HFFc6 (cell line): ENCODE results near the gene ZDHHC11. TPM values are rescaled to one million over a fixed set of nuclear protein-coding genes. Genes with fewer than 3 reads are reported as not detected.

Experiments used
- DNase-seq: peaks from one replicate; pipeline ENCODE4 v3.0.0-alpha.2; 2018
- H3K27ac Mint-ChIP-seq: 2 replicates; pipeline ENCODE4 v1.8.0; 2020; ENCODE audit warnings: mild to moderate bottlenecking, mixed read lengths
- H3K27me3 Mint-ChIP-seq: 2 replicates; pipeline ENCODE4 v1.8.0; 2021; ENCODE audit warnings: mild to moderate bottlenecking, moderate library complexity, mixed read lengths; ENCODE audit not compliant: insufficient read depth
- H3K36me3 Mint-ChIP-seq: 2 replicates; pipeline ENCODE4 v1.8.0; 2021; ENCODE audit warnings: low read depth, mixed read lengths
- H3K4me1 Mint-ChIP-seq: 2 replicates; pipeline ENCODE4 v1.8.0; 2020; ENCODE audit warnings: low read depth, mixed read lengths
- H3K4me3 Mint-ChIP-seq: 2 replicates; pipeline ENCODE4 v1.8.0; 2020; ENCODE audit warnings: mild to moderate bottlenecking, moderate library complexity, mixed read lengths
- H3K9me3 Mint-ChIP-seq: 2 replicates; pipeline ENCODE4 v1.8.0; 2020; ENCODE audit warnings: mild to moderate bottlenecking, mixed read lengths
- total RNA-seq, 6 experiments: library from RNA; stranded (reverse); fragmentation: NEBNext Ultra II Directional; extraction: Animal tissue kit (Norgen Biotek cat#: 25700); gene quantifications; 2 replicates in 1 of 6; 3 replicates in 5 of 6; pipeline ENCODE4 v1.2.3, GENCODE V29; 2021
- TF ChIP-seq, protein P1 (sequence below): fragments of 200-600 bp; sonication (generic); IDR thresholded peaks from 2 replicates; pipeline ENCODE4 v1.5.0; 2021; ENCODE audit warnings: antibody characterized with exemption, mild to moderate bottlenecking

Gene ZDHHC11
- total RNA-seq, 6 experiments from 2014 or later: 1.3 to 4.2 (median 1.8) TPM

DNA sequence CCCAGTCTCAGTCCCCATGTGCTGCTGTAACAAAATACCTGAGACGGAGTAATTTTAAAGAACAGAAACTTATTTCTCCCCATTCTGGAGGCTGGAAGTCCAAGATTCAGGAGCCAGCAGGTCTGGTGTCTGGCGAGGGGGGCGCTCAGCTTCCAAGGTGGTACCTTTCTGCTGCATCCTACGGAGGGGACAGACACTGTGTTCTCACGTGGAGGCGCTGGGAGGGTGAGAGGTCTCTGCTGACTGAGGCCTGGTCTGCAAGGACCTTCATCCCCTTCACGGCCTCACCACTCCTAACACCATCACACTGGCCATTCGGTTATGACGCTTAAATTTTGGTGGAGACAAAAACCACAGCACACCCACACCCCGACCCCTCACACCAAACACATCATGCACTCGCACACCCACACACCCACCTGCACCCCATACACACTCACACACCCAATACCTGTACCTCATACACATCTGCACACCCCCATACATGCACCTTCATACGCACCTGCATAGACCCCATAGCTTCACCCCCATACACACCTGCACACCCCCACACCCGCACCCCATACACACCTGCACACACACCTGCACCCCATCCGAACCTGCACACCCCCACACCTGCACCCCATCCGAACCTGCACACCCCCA, 9.8 kb upstream of the ZDHHC11 start:
- Mint-ChIP-seq H3K36me3 (no peaks in the 10 kb centered on the region), H3K9me3 (no peaks in the 10 kb centered on the region), H3K27ac (no peak overlapping the region), H3K4me1 (peaks cover 8% of the 10 kb centered on the region; the same call in 1 of the 2 replicates), H3K4me3 (no peak overlapping the region), H3K27me3 (no peaks in the 10 kb centered on the region)
- TF ChIP-seq, protein P1, sequence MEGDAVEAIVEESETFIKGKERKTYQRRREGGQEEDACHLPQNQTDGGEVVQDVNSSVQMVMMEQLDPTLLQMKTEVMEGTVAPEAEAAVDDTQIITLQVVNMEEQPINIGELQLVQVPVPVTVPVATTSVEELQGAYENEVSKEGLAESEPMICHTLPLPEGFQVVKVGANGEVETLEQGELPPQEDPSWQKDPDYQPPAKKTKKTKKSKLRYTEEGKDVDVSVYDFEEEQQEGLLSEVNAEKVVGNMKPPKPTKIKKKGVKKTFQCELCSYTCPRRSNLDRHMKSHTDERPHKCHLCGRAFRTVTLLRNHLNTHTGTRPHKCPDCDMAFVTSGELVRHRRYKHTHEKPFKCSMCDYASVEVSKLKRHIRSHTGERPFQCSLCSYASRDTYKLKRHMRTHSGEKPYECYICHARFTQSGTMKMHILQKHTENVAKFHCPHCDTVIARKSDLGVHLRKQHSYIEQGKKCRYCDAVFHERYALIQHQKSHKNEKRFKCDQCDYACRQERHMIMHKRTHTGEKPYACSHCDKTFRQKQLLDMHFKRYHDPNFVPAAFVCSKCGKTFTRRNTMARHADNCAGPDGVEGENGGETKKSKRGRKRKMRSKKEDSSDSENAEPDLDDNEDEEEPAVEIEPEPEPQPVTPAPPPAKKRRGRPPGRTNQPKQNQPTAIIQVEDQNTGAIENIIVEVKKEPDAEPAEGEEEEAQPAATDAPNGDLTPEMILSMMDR: no peak
- no peak for DNase-seq

DNA sequence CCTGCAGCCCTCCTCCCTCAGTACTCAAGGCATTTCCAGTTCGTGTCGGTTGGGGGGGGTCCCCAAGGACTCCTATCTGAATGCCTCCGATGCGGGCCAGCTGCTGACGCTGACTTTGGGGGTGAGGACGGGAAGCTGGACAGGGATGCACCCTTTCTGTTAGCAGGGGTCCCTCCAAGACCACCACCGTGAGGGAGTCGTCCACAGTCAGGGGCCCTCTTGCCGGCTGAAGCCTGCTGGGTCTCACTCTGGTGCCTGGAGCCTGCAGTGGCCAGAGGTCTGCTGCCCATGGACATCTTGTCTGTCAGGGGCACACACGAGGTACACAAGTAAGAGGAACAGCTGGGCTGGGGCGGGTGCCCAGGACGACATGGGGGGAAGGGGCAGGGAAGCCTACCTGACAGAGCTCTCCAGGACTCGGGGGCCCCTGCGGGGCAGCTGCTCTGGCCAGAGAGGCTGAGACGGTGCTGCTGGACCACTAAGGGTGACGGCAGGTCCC, 9.1 kb upstream of the ZDHHC11 start:
- Mint-ChIP-seq H3K27me3 (no peaks in the 10 kb centered on the region), H3K9me3 (no peaks in the 10 kb centered on the region), H3K27ac (no peak overlapping the region), H3K36me3 (no peaks in the 10 kb centered on the region), H3K4me3 (no peak overlapping the region), H3K4me1 (peaks cover 8% of the 10 kb centered on the region; the same call in 1 of the 2 replicates)
- TF ChIP-seq, protein P1: no peak
- no peak for DNase-seq

DNA sequence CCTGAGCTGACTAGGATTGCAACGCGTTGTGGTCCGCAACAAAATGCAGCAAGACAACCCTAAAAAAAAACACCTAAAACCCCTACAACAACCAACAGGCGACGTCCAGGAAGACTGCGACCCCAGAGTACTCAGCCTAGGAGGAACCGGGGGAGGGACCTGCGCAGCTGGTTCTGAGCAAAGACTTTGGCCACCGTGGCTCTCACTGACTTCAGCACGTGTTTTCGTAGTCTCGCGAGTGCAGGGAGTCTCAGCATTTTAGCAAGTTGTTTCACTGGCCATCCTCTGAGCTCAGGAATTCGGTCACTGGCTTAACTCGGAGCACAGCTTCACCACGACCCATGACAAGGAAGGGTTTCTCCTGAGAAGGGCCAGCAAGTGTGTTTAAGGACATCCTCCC, 8.6 kb upstream of the ZDHHC11 start:
- TF ChIP-seq, protein P1: no peak
- H3K36me3 Mint-ChIP-seq: no peaks in the 10 kb centered on the region
- no peak overlapping the region for H3K4me3 Mint-ChIP-seq
- no peak overlapping the region for H3K27ac Mint-ChIP-seq
- no peak for DNase-seq
- H3K27me3 Mint-ChIP-seq: no peaks in the 10 kb centered on the region
- peaks cover 8% of the 10 kb centered on the region; the same call in 1 of the 2 replicates for H3K4me1 Mint-ChIP-seq
- no peaks in the 10 kb centered on the region for H3K9me3 Mint-ChIP-seq

DNA sequence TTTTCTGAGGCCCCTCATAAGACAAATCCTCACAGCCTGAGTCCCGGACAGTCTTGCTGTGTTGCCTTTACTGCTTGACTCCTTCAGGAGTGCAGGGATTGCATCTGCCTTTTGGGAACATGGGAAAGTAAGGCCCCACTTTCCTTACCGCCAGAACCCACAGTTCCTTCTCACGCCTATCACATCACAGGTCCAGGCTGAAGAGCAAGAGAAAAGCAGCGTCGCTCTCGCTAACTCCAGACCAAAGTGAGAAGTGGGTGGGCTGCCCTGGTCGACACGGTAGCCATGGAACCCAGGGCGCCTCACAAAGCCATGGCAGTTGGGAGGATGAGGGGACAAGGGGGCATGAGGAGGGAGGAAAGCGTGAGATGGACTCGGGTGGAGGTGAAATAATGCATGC, 7.9 kb upstream of the ZDHHC11 start:
- TF ChIP-seq, protein P1: no peak
- Mint-ChIP-seq H3K4me3 (no peak overlapping the region), H3K27ac (no peak overlapping the region), H3K36me3 (no peaks in the 10 kb centered on the region), H3K27me3 (no peaks in the 10 kb centered on the region), H3K4me1 (peaks cover 7% of the 10 kb centered on the region; the same call in 1 of the 2 replicates), H3K9me3 (no peaks in the 10 kb centered on the region)
- DNase-seq: no peak

DNA sequence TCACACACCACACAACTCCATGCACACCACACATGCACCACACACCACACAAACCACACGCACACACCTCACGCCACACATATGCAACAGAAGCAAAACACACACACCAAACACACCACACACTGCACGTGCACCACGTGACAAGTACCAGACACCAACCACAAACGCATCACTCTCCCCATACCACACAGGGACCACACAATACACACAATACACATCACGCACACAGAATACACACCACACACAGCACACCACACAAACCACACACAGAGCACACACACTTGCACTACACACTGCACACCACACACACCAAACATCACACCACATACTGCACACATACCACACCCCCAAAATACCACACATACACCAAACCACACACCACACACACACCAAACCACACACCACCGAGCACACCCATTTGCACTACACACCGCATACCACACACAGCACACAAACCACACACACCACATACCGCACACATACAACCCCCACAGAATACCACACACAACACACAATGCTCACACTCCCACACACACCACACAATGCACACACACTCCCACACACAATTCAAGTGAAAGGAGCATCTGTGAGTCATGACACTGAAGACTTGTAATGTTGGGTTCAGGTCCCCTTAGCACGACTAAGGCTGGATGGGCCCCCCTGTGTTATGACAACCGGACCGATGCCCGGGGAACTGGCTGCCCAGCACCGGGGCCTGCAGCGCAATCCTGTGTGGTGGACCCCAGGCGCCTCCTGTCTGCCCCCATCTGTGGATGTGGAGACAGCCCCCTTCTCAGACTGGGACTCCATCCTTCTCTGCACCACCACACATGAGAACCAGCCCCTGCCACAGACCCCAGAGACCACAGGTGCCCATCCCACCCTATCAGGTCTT, 6.0 kb upstream of the ZDHHC11 start:
- Mint-ChIP-seq H3K27ac (no peak overlapping the region), H3K9me3 (no peaks in the 10 kb centered on the region), H3K36me3 (no peaks in the 10 kb centered on the region), H3K27me3 (peaks cover 2% of the 10 kb centered on the region; the same call in 1 of the 2 replicates), H3K4me1 (no peaks in the 10 kb centered on the region), H3K4me3 (no peak overlapping the region)
- TF ChIP-seq, protein P1: no peak
- no peak for DNase-seq
